ENCODE measurements around the gene NUDT9. TPM values are rescaled to one million over a fixed set of nuclear protein-coding genes. Genes with fewer than 3 reads are reported as not detected.
"Not testable (repeated sequence)": the region's sequence is repeated elsewhere in the genome, so short reads cannot be mapped to it uniquely, and the experiment has no call there.

Gene NUDT9
- total RNA-seq, 1 experiment from 2014 or later: 11.3 TPM

GRCh38 chr4:87442889-87443288, 20.5 kb downstream of the NUDT9 start:
- BruUV-seq (replicated peaks): no TSS peak
- TF ChIP-seq EZH2 (IDR thresholded peaks at IDR 0.05; ENCODE audit: borderline replicate concordance, low read depth, low read length, poor library complexity, severe bottlenecking) (no peak), CTCF (conservative IDR thresholded peaks at IDR 0.05; ENCODE audit: low read depth, low read length) (no peak)
- Histone ChIP-seq H3K4me3 (ENCODE audit: low read depth, low read length, poor library complexity, severe bottlenecking) (no peak overlapping the region), H3K4me1 (ENCODE audit: insufficient read depth, low read length, poor library complexity, severe bottlenecking) (no peaks in the 10 kb centered on the region), H3K27ac (ENCODE audit: low read depth, low read length, poor library complexity, severe bottlenecking) (no peak overlapping the region), H3K9me3 (ENCODE audit: low read depth, low read length, poor library complexity, severe bottlenecking) (no peaks in the 10 kb centered on the region), H3K27me3 (replicated peaks; ENCODE audit: insufficient read depth, low read depth, low read length, poor library complexity) (no peaks in the 10 kb centered on the region), H3K36me3 (ENCODE audit: insufficient read depth, low read length, poor library complexity, severe bottlenecking) (no peaks in the 10 kb centered on the region)
- ChIA-PET CTCF (no interaction called here), POLR2A (ENCODE audit: low non-redundant PET) (no interaction called here)
- DNase-seq (ENCODE audit: low spot score): no peak
- intact Hi-C loops (cut with micrococcal nuclease; ENCODE audit: unreplicated experiment): no loop called here

- no peak for DNase-seq (ENCODE audit: low spot score)
- H3K36me3 ChIP-seq (ENCODE audit: insufficient read depth, low read length, poor library complexity, severe bottlenecking): no peaks in the 10 kb centered on the region
- CTCF ChIA-PET: no interaction called here
- no peak overlapping the region for H3K27ac ChIP-seq (ENCODE audit: low read depth, low read length, poor library complexity, severe bottlenecking)
- intact Hi-C loops (cut with micrococcal nuclease; ENCODE audit: unreplicated experiment): no loop called here
- H3K27me3 ChIP-seq (replicated peaks; ENCODE audit: insufficient read depth, low read depth, low read length, poor library complexity): no peaks in the 10 kb centered on the region
- TF ChIP-seq EZH2 (IDR thresholded peaks at IDR 0.05; ENCODE audit: borderline replicate concordance, low read depth, low read length, poor library complexity, severe bottlenecking) (no peak), CTCF (conservative IDR thresholded peaks at IDR 0.05; ENCODE audit: low read depth, low read length) (no peak)
- POLR2A ChIA-PET (ENCODE audit: low non-redundant PET): no interaction called here
- no TSS peak for BruUV-seq (replicated peaks)
- H3K4me3 ChIP-seq (ENCODE audit: low read depth, low read length, poor library complexity, severe bottlenecking): no peak overlapping the region
- H3K4me1 ChIP-seq (ENCODE audit: insufficient read depth, low read length, poor library complexity, severe bottlenecking): no peaks in the 10 kb centered on the region
- H3K9me3 ChIP-seq (ENCODE audit: low read depth, low read length, poor library complexity, severe bottlenecking): no peaks in the 10 kb centered on the region
Measured at GRCh38 chr4:87444741-87445140, 22.4 kb downstream of the NUDT9 start.

GRCh38 chr4:87445964-87446363, 23.6 kb downstream of the NUDT9 start:
- H3K4me3 ChIP-seq (ENCODE audit: low read depth, low read length, poor library complexity, severe bottlenecking): no peak overlapping the region
- ChIA-PET POLR2A (ENCODE audit: low non-redundant PET) (no interaction called here), CTCF (interaction anchor here (0.7 kb wide), 1 partner anchor 93 kb away, joined by 10 read pairs; no protein-coding TSS in a partner anchor)
- H3K27me3 ChIP-seq (replicated peaks; ENCODE audit: insufficient read depth, low read depth, low read length, poor library complexity): no peaks in the 10 kb centered on the region
- no peaks in the 10 kb centered on the region for H3K36me3 ChIP-seq (ENCODE audit: insufficient read depth, low read length, poor library complexity, severe bottlenecking)
- no peaks in the 10 kb centered on the region for H3K4me1 ChIP-seq (ENCODE audit: insufficient read depth, low read length, poor library complexity, severe bottlenecking)
- H3K9me3 ChIP-seq (ENCODE audit: low read depth, low read length, poor library complexity, severe bottlenecking): no peaks in the 10 kb centered on the region
- intact Hi-C loops (cut with micrococcal nuclease; ENCODE audit: unreplicated experiment): no loop called here
- TF ChIP-seq CTCF (conservative IDR thresholded peaks at IDR 0.05; ENCODE audit: low read depth, low read length) (no peak), EZH2 (IDR thresholded peaks at IDR 0.05; ENCODE audit: borderline replicate concordance, low read depth, low read length, poor library complexity, severe bottlenecking) (no peak)
- no TSS peak for BruUV-seq (replicated peaks)
- no peak overlapping the region for H3K27ac ChIP-seq (ENCODE audit: low read depth, low read length, poor library complexity, severe bottlenecking)
- no peak for DNase-seq (ENCODE audit: low spot score)

GRCh38 chr4:87446375-87446774, 24.0 kb downstream of the NUDT9 start:
- DNase-seq (ENCODE audit: low spot score); H3K9me3 ChIP-seq (ENCODE audit: low read depth, low read length, poor library complexity, severe bottlenecking); POLR2A ChIA-PET (ENCODE audit: low non-redundant PET); BruUV-seq (replicated peaks); intact Hi-C loops (cut with micrococcal nuclease; ENCODE audit: unreplicated experiment); H3K4me3 ChIP-seq (ENCODE audit: low read depth, low read length, poor library complexity, severe bottlenecking); H3K27ac ChIP-seq (ENCODE audit: low read depth, low read length, poor library complexity, severe bottlenecking); CTCF ChIA-PET; H3K27me3 ChIP-seq (replicated peaks; ENCODE audit: insufficient read depth, low read depth, low read length, poor library complexity); H3K4me1 ChIP-seq (ENCODE audit: insufficient read depth, low read length, poor library complexity, severe bottlenecking); H3K36me3 ChIP-seq (ENCODE audit: insufficient read depth, low read length, poor library complexity, severe bottlenecking): not testable (repeated sequence)
